Measurements from ENCODE around the gene PRC1.

Gene PRC1

GRCh38 chr15:90989040-90989768 is 5.1 kb downstream of the PRC1 start:
- no peak for DNase-seq (ENCODE audit: low read depth in 2 of 2)

- DNase-seq (ENCODE audit: low read depth in 2 of 2) = no peak
These were observed 6.0 kb downstream of the PRC1 start for GRCh38 chr15:90988296-90988695.

- no peak for DNase-seq (ENCODE audit: low read depth in 2 of 2)
These were observed 6.7 kb downstream of the PRC1 start for GRCh38 chr15:90987561-90988141.

- no peak for DNase-seq (ENCODE audit: low read depth in 2 of 2)
These were observed 7.4 kb downstream of the PRC1 start for GRCh38 chr15:90986790-90987507.

GRCh38 chr15:90982135-90982534 is 12.2 kb downstream of the PRC1 start:
- no peak for DNase-seq (ENCODE audit: low read depth in 2 of 2)

GRCh38 chr15:90981681-90982080 is 12.7 kb downstream of the PRC1 start:
- no peak for DNase-seq (ENCODE audit: low read depth in 2 of 2)

- DNase-seq (ENCODE audit: low read depth in 2 of 2) = no peak
These were observed 14.8 kb downstream of the PRC1 start for GRCh38 chr15:90979582-90979981.

- DNase-seq (ENCODE audit: low read depth in 2 of 2) = no peak
These were observed 20.1 kb downstream of the PRC1 start for GRCh38 chr15:90974216-90974615.

GRCh38 chr15:90972133-90972532 is 22.2 kb downstream of the PRC1 start:
- no peak for DNase-seq (ENCODE audit: low read depth in 2 of 2)

- DNase-seq (ENCODE audit: low read depth in 2 of 2) = no peak
These were observed 24.1 kb downstream of the PRC1 start for GRCh38 chr15:90970274-90970673.

- no peak for DNase-seq (ENCODE audit: low read depth in 2 of 2)
These were observed 25.9 kb downstream of the PRC1 start for GRCh38 chr15:90968434-90968833.

- DNase-seq (ENCODE audit: low read depth in 2 of 2) = no peak
These were observed 27.1 kb downstream of the PRC1 start for GRCh38 chr15:90967206-90967605.

GRCh38 chr15:90966262-90966661 is 28.1 kb downstream of the PRC1 start:
- DNase-seq (ENCODE audit: low read depth in 2 of 2) = no peak

GRCh38 chr15:90962021-90962420 is 32.3 kb downstream of the PRC1 start:
- DNase-seq (ENCODE audit: low read depth in 2 of 2) = no peak

GRCh38 chr15:90960298-90961091 is 33.8 kb downstream of the PRC1 start:
- DNase-seq (ENCODE audit: low read depth in 2 of 2) = no peak

GRCh38 chr15:90959894-90960293 is 34.4 kb downstream of the PRC1 start:
- DNase-seq (ENCODE audit: low read depth in 2 of 2) = no peak

GRCh38 chr15:90959028-90959595 is 35.2 kb downstream of the PRC1 start:
- no peak for DNase-seq (ENCODE audit: low read depth in 2 of 2)

- DNase-seq (ENCODE audit: low read depth in 2 of 2) = no peak
These were observed 36.5 kb downstream of the PRC1 start for GRCh38 chr15:90957791-90958190.

GRCh38 chr15:90957031-90957790 is 37.1 kb downstream of the PRC1 start:
- no peak for DNase-seq (ENCODE audit: low read depth in 2 of 2)

GRCh38 chr15:90956274-90957030 is 37.9 kb downstream of the PRC1 start:
- peak; percentile 22 to 41 for DNase-seq (ENCODE audit: low read depth in 2 of 2)
